Mesothelial cell of epicardium (in vitro differentiated cells): ENCODE data around the gene TTC22. TPM values are rescaled to one million over a fixed set of nuclear protein-coding genes. Genes with fewer than 3 reads are reported as not detected.

Experiments used
- DNase-seq, 2 experiments: peaks; one replicate each; pipeline ENCODE4 v3.0.0; 2021; ENCODE audit warnings: low spot score in 2 of 2; ENCODE audit not compliant: unreplicated experiment in 2 of 2
- H3K27ac Mint-ChIP-seq: 2 replicates; pipeline ENCODE4 v1.8.0; 2021; ENCODE audit warnings: mixed read lengths
- H3K27me3 Mint-ChIP-seq: 2 replicates; pipeline ENCODE4 v1.8.0; 2021; ENCODE audit warnings: low read depth, mixed read lengths
- H3K36me3 Mint-ChIP-seq: 2 replicates; pipeline ENCODE4 v1.8.0; 2021; ENCODE audit warnings: mixed read lengths
- H3K4me1 Mint-ChIP-seq: 2 replicates; pipeline ENCODE4 v1.8.0; 2021; ENCODE audit warnings: mixed read lengths
- H3K4me3 Mint-ChIP-seq: 2 replicates; pipeline ENCODE4 v1.8.0; 2021; ENCODE audit warnings: mild to moderate bottlenecking, moderate library complexity, mixed read lengths
- H3K9me3 Mint-ChIP-seq: 2 replicates; pipeline ENCODE4 v1.8.0; 2021; ENCODE audit warnings: mixed read lengths
- CTCF ChIP-seq: fragments of 200-600 bp; sonication (generic); IDR thresholded peaks from one replicate; pipeline ENCODE4 v1.5.0; 2021; ENCODE audit warnings: antibody characterized with exemption; ENCODE audit not compliant: unreplicated experiment
- total RNA-seq: library from RNA; stranded (reverse); gene quantifications from 3 replicates; pipeline ENCODE4 v1.2.1, GENCODE V29; 2021

TTC22 gene
- total RNA-seq, 1 donor from 2014 or later = 1.3 TPM

- H3K36me3 Mint-ChIP-seq = no peaks in the 10 kb centered on the region
- no peak for TF ChIP-seq CTCF
- no peak for DNase-seq
- peaks cover 3% of the 10 kb centered on the region for H3K27me3 Mint-ChIP-seq
- peaks cover 1% of the 10 kb centered on the region for H3K9me3 Mint-ChIP-seq
- peaks cover 5% of the 10 kb centered on the region for H3K4me1 Mint-ChIP-seq
- H3K27ac Mint-ChIP-seq = no peak overlapping the region
- no peak overlapping the region for H3K4me3 Mint-ChIP-seq
Observed at GRCh38 chr1:54835970-54836369, 34.8 kb upstream of the TTC22 start.

- no peak overlapping the region for H3K27ac Mint-ChIP-seq
- H3K9me3 Mint-ChIP-seq = peaks cover 7% of the 10 kb centered on the region
- TF ChIP-seq CTCF = no peak
- DNase-seq = peak in 1 of 2 experiments; percentile 14
- H3K4me1 Mint-ChIP-seq = peaks cover 5% of the 10 kb centered on the region
- H3K4me3 Mint-ChIP-seq = no peak overlapping the region
- H3K36me3 Mint-ChIP-seq = no peaks in the 10 kb centered on the region
- H3K27me3 Mint-ChIP-seq = peaks cover 3% of the 10 kb centered on the region
Observed at GRCh38 chr1:54835131-54835898, 34.2 kb upstream of the TTC22 start.

- Mint-ChIP-seq H3K4me1 (peaks cover 5% of the 10 kb centered on the region), H3K27me3 (peaks cover 3% of the 10 kb centered on the region), H3K4me3 (no peak overlapping the region), H3K36me3 (no peaks in the 10 kb centered on the region), H3K9me3 (peaks cover 11% of the 10 kb centered on the region), H3K27ac (no peak overlapping the region)
- TF ChIP-seq CTCF = no peak
- DNase-seq = no peak
Observed at GRCh38 chr1:54834007-54834541, 33.0 kb upstream of the TTC22 start.

- Mint-ChIP-seq H3K27me3 (peaks cover 3% of the 10 kb centered on the region), H3K27ac (no peak overlapping the region), H3K9me3 (peaks cover 15% of the 10 kb centered on the region), H3K36me3 (no peaks in the 10 kb centered on the region), H3K4me1 (peaks cover 5% of the 10 kb centered on the region), H3K4me3 (no peak overlapping the region)
- TF ChIP-seq CTCF = no peak
- peak in 1 of 2 experiments; percentile 19 for DNase-seq
Observed at GRCh38 chr1:54833121-54833520, 32.0 kb upstream of the TTC22 start.

- H3K27ac Mint-ChIP-seq = no peak overlapping the region
Observed at GRCh38 chr1:54826226-54826816, 25.2 kb upstream of the TTC22 start.

More at GRCh38 chr1:54826226-54826816, 25.2 kb upstream of the TTC22 start:
- DNase-seq = peak in 1 of 2 experiments; percentile 29
- H3K27me3 Mint-ChIP-seq = no peaks in the 10 kb centered on the region
- H3K36me3 Mint-ChIP-seq = peaks cover 7% of the 10 kb centered on the region
- H3K4me3 Mint-ChIP-seq = no peak overlapping the region
- no peaks in the 10 kb centered on the region for H3K4me1 Mint-ChIP-seq
- peaks cover 49% of the 10 kb centered on the region for H3K9me3 Mint-ChIP-seq
- no peak for TF ChIP-seq CTCF
